B cell (primary cell): ENCODE results near the gene CACNA1A. TPM values are rescaled to one million over a fixed set of nuclear protein-coding genes. Genes with fewer than 3 reads are reported as not detected.

Experiments
- ATAC-seq: fragments of 200-7000 bp; cut with Tn5 transposase; one replicate; pipeline ENCODE4 v1.10.0; 2021; ENCODE audit warnings: low read depth, mild to moderate bottlenecking, moderate number of reproducible peaks, moderate library complexity
- CTCF ChIA-PET: fragments of 350-600 bp; sonication (Branson Sonifier 250); formaldehyde crosslinking; loops from one replicate; lab custom pipeline; 2021; ENCODE audit warnings: antibody characterized with exemption, inconsistent platforms; lab: Charles Lee
- POLR2A ChIA-PET: fragments of 350-600 bp; sonication (Branson Sonifier 250); formaldehyde crosslinking; loops from one replicate; lab custom pipeline; 2021; ENCODE audit warnings: antibody characterized with exemption; lab: Charles Lee
- DNase-seq: peaks from one replicate; pipeline ENCODE4 v3.0.0; 2013
- H2AFZ ChIP-seq: 2 replicates; pipeline ENCODE4 v1.6.1; 2012; ENCODE audit warnings: mild to moderate bottlenecking, low read depth, low read length; ENCODE audit not compliant: insufficient read depth, poor library complexity, severe bottlenecking
- H3K27ac ChIP-seq, 2 donors: 1 replicate in 1 of 2; 2 replicates in 1 of 2; pipeline ENCODE4 v1.5.1; 2012 to 2013; ENCODE audit warnings: low read length in 2 of 2, mild to moderate bottlenecking in 2 of 2, moderate library complexity in 1 of 2
- H3K27me3 ChIP-seq, 4 experiments: fragments of 200-600 bp in 1 of 4; sonication (generic) in 1 of 4; replicated peaks in 1 of 4; 1 replicate in 2 of 4; 2 replicates in 2 of 4; pipeline versions ENCODE4 v1.6.1 to v1.7.0; 2013 to 2016; ENCODE audit warnings: low read length in 3 of 4, mild to moderate bottlenecking in 2 of 4, mixed read lengths in 1 of 4, moderate library complexity in 1 of 4; ENCODE audit not compliant: insufficient read depth in 4 of 4, control insufficient read depth in 3 of 4; ENCODE audit errors: control extremely low read depth in 1 of 4
- H3K36me3 ChIP-seq, 2 experiments: replicated peaks in 1 of 2; 1 replicate in 1 of 2; 2 replicates in 1 of 2; pipeline versions ENCODE4 v1.6.1 to v1.7.1; 2013; ENCODE audit warnings: low read length in 1 of 2; ENCODE audit not compliant: insufficient read depth in 2 of 2, control insufficient read depth in 1 of 2; ENCODE audit errors: control extremely low read depth in 1 of 2, extremely low read depth in 1 of 2
- H3K4me1 ChIP-seq, 2 donors: fragments of 200-600 bp in 1 of 2; sonication (generic) in 1 of 2; 1 replicate in 1 of 2; 2 replicates in 1 of 2; pipeline versions ENCODE4 v1.5.1 to v1.6.1; 2013 to 2017; ENCODE audit warnings: low read length in 2 of 2; ENCODE audit not compliant: control insufficient read depth in 2 of 2, insufficient read depth in 2 of 2
- H3K4me2 ChIP-seq: replicated peaks from 2 replicates; pipeline ENCODE3; 2012; ENCODE audit warnings: mild to moderate bottlenecking, low read depth, low read length; ENCODE audit not compliant: poor library complexity, severe bottlenecking
- H3K4me3 ChIP-seq, 5 experiments: fragments of 200-600 bp in 1 of 5; sonication (generic) in 1 of 5; 1 replicate in 3 of 5; 2 replicates in 2 of 5; pipeline versions ENCODE4 v1.5.1 to v1.7.0; 2011 to 2016; ENCODE audit warnings: low read length in 4 of 5, mild to moderate bottlenecking in 4 of 5, low read depth in 2 of 5, control low read depth in 1 of 5, moderate library complexity in 1 of 5; ENCODE audit not compliant: insufficient read depth in 1 of 5; ENCODE audit errors: control extremely low read depth in 1 of 5, extremely low read depth in 1 of 5
- H3K79me2 ChIP-seq: fragments of 200-600 bp; sonication (generic); one replicate; pipeline ENCODE4 v1.6.0; 2016; ENCODE audit warnings: low read length; ENCODE audit not compliant: control insufficient read depth, insufficient read depth
- H3K9ac ChIP-seq: fragments of 200-600 bp; sonication (generic); 2 replicates; pipeline ENCODE4 v1.6.1; 2017; ENCODE audit warnings: mild to moderate bottlenecking, low read length, moderate library complexity
- H3K9me3 ChIP-seq, 3 donors: one replicate each; pipeline versions ENCODE4 v1.6.1 to v1.7.1; 2013; ENCODE audit warnings: low read length in 2 of 3; ENCODE audit not compliant: control insufficient read depth in 2 of 3, insufficient read depth in 1 of 3; ENCODE audit errors: control extremely low read depth in 1 of 3
- H4K20me1 ChIP-seq: 2 replicates; pipeline ENCODE4 v1.6.0; 2012; ENCODE audit warnings: mild to moderate bottlenecking, low read length; ENCODE audit not compliant: insufficient read depth, control insufficient read depth, poor library complexity, severe bottlenecking
- H3K27ac Mint-ChIP-seq: one replicate; pipeline ENCODE4 v1.8.0; 2021; ENCODE audit warnings: mixed read lengths
- H3K27me3 Mint-ChIP-seq: one replicate; pipeline ENCODE4 v1.8.0; 2021; ENCODE audit warnings: mixed read lengths
- H3K4me1 Mint-ChIP-seq: one replicate; pipeline ENCODE4 v1.8.0; 2021; ENCODE audit warnings: mixed read lengths
- H3K4me3 Mint-ChIP-seq: one replicate; pipeline ENCODE4 v1.8.0; 2021; ENCODE audit warnings: mixed read lengths
- H3K9me3 Mint-ChIP-seq: one replicate; pipeline ENCODE4 v1.8.0; 2022; ENCODE audit warnings: mixed read lengths; ENCODE audit not compliant: insufficient read depth
- EZH2 ChIP-seq: IDR thresholded peaks from 2 replicates; pipeline ENCODE4 v1.6.1; 2012; ENCODE audit warnings: borderline replicate concordance, low read depth, mild to moderate bottlenecking, moderate library complexity, low read length; ENCODE audit not compliant: insufficient read depth, poor library complexity, severe bottlenecking
- WGBS: methylation state at CpG from one replicate; pipeline ENCODE4 v1.1.5; 2013; ENCODE audit warnings: missing lambda C conversion rate; ENCODE audit not compliant: insufficient coverage; 5-methylcytosine and 5-hydroxymethylcytosine counted together
- intact Hi-C: fragments of 100-400 bp; cut with micrococcal nuclease; formaldehyde crosslinking; loops from one replicate; pipeline ENCODE4 v1.10.0; 2022
- polyA plus RNA-seq: library from polyadenylated mRNA; depleted of rRNA; stranded (reverse); fragments of >200 nt; gene quantifications from 2 replicates; pipeline ENCODE4 v1.2.3, GENCODE V29; 2012
- total RNA-seq, 2 donors: library from RNA; stranded (reverse); fragments of 120-200 nt in 1 of 2; gene quantifications; 1 replicate in 1 of 2; 2 replicates in 1 of 2; pipeline versions ENCODE4 v1.2.3 to v1.2.4, GENCODE V29; 2013 to 2022
- TF ChIP-seq, protein P1 (sequence below): fragments of 200-600 bp; IDR thresholded peaks from one replicate; pipeline ENCODE4 v1.8.0; 2022; ENCODE audit warnings: antibody characterized with exemption, mild to moderate bottlenecking

CACNA1A gene
- total and polyA plus RNA-seq, 2 donors (not counting 1 experiment from before 2014, with no cell fraction given), result 1.2 to 1.3 TPM

DNA sequence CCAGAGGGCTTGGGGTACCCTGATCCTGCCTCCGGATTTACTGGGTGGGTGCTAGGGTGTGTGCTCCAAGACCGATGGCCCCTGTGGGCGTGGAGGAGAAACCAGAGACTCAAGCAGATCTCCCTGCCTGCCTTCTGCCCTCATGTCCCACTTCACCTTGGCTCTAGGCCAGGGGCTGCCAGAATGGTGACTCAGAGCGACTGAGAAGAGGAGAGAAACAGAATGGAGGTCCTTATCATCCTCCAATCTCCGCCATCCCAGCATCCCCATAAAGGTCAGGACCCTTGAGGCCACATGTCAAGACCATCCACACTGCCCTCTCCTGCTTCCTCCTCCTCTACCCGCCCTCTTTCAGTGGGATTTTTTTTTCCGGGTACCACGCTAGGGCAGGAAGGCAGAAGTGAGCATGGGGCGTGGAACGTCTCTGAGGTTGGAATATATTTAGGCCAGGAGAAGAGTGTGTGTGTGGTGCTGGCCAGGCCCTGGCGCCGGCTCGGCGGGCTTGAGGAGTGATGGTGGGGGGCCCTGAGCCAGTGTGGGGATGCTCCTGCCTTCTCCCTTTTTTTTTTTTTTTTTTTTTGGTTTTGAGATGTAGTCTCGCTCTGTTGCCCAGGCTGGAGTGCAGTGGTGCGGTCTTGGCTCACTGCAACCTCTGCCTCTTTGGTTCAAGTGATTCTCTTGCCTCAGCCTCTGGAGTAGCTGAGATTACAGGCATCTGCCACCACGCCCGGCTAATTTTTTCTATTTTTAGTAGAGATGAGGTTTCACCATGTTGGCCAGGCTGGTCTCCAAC, 333.7 kb downstream of the CACNA1A start:
- H3K79me2 ChIP-seq, result peaks cover 46% of the 10 kb centered on the region
- peak overlapping the region; percentile 14 for H3K9ac ChIP-seq
- no peaks in the 10 kb centered on the region for H3K9me3 ChIP-seq
- H4K20me1 ChIP-seq, result no peaks in the 10 kb centered on the region
- ChIA-PET CTCF (interaction anchor here (1.5 to 2.9 kb wide), 2 partner anchors 16 to 17 kb away, joined by 4 to 31 read pairs; no protein-coding TSS in a partner anchor), POLR2A (interaction anchor here (1.1 to 1.6 kb wide), 4 partner anchors 11 to 575 kb away, joined by 3 to 8 read pairs (median 4); a partner anchor contains a TSS)
- H3K4me2 ChIP-seq, result peak overlapping the region; percentile 56
- H3K27me3 Mint-ChIP-seq, result no peaks in the 10 kb centered on the region
- H3K36me3 ChIP-seq, result no peaks in the 10 kb centered on the region
- TF ChIP-seq, protein P1, sequence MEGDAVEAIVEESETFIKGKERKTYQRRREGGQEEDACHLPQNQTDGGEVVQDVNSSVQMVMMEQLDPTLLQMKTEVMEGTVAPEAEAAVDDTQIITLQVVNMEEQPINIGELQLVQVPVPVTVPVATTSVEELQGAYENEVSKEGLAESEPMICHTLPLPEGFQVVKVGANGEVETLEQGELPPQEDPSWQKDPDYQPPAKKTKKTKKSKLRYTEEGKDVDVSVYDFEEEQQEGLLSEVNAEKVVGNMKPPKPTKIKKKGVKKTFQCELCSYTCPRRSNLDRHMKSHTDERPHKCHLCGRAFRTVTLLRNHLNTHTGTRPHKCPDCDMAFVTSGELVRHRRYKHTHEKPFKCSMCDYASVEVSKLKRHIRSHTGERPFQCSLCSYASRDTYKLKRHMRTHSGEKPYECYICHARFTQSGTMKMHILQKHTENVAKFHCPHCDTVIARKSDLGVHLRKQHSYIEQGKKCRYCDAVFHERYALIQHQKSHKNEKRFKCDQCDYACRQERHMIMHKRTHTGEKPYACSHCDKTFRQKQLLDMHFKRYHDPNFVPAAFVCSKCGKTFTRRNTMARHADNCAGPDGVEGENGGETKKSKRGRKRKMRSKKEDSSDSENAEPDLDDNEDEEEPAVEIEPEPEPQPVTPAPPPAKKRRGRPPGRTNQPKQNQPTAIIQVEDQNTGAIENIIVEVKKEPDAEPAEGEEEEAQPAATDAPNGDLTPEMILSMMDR, result no peak
- no peak for TF ChIP-seq EZH2
- intact Hi-C loops, result no loop called here
- peak overlapping the region; percentile 75 for H3K4me3 Mint-ChIP-seq
- H3K4me1 Mint-ChIP-seq, result peaks cover 60% of the 10 kb centered on the region
- DNase-seq, result peak; percentile 46
- peak overlapping the region; percentile 61 for H2AFZ ChIP-seq
- H3K27ac Mint-ChIP-seq, result peak overlapping the region; percentile 93
- H3K9me3 Mint-ChIP-seq, result no peaks in the 10 kb centered on the region
- H3K27me3 ChIP-seq, result no peaks in the 10 kb centered on the region
- no peak for ATAC-seq
- peak overlapping the region; percentile 59 to 72 for H3K27ac ChIP-seq
- peaks cover 58 to 74% of the 10 kb centered on the region in 2 donors for H3K4me1 ChIP-seq
- WGBS, result 27% methylated on average over 5 of the region's 18 CpGs
- H3K4me3 ChIP-seq, result peak overlapping the region in 1 of 5 experiments; percentile 12

DNA sequence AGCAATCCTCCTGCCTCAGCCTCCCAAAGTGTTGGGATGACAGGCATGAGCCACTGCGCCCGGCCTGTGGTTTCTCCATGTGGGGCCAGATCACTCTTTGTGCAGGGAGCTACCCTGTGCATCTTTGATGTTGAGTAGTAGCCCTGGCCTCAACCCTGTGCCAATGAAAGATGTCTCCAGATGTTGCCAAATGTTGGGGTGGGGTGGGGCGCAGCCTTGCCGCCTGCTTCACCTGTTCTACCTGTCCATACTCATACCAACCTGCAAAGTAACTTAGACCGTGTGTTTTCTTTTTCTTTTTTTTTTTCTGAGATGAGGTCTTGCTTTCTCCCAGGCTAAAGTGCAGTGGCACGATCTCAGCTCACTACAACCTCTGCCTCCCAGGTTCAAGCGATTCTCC, 335.1 kb downstream of the CACNA1A start:
- ATAC-seq (no peak), DNase-seq (no peak)
- 100% methylated on average over 4 of the region's 7 CpGs for WGBS
- ChIA-PET CTCF (interaction anchor here (1.0 to 12.6 kb wide), 4 partner anchors 15 to 31 kb away, joined by 3 to 154 read pairs (median 18); no protein-coding TSS in a partner anchor), POLR2A (interaction anchor here (1.0 to 6.0 kb wide), 5 partner anchors 9 to 39 kb away, joined by 3 to 116 read pairs (median 5); no protein-coding TSS in a partner anchor)
- Histone ChIP-seq H3K4me1 (peaks cover 71 to 87% of the 10 kb centered on the region in 2 donors), H3K27me3 (no peaks in the 10 kb centered on the region), H3K4me2 (peak overlapping the region; percentile 14), H3K79me2 (peaks cover 46% of the 10 kb centered on the region), H3K4me3 (no peak overlapping the region), H4K20me1 (no peaks in the 10 kb centered on the region), H2AFZ (no peak overlapping the region), H3K27ac (peak overlapping the region; percentile 72 to 87), H3K9me3 (no peaks in the 10 kb centered on the region), H3K36me3 (no peaks in the 10 kb centered on the region), H3K9ac (no peak overlapping the region)
- intact Hi-C loops, result no loop called here
- Mint-ChIP-seq H3K4me3 (peak overlapping the region; percentile 14), H3K9me3 (no peaks in the 10 kb centered on the region), H3K27ac (peak overlapping the region; percentile 79), H3K4me1 (peaks cover 64% of the 10 kb centered on the region), H3K27me3 (no peaks in the 10 kb centered on the region)
- TF ChIP-seq, protein P1, result no peak
- TF ChIP-seq EZH2, result no peak
